HCT116 (cell line): ENCODE measurements around the gene FAM53B. TPM values are rescaled to one million over a fixed set of nuclear protein-coding genes. Genes with fewer than 3 reads are reported as not detected.

Source experiments
- ATAC-seq: fragments of 200-7000 bp; cut with Tn5 transposase; 2 replicates; pipeline ENCODE4 v1.9.1; 2020; ENCODE audit warnings: mild to moderate bottlenecking, moderate library complexity
- BruUV-seq: library from RNA; stranded (reverse); fragments of 400-500 nt; replicated peaks from 2 replicates; lab custom pipeline; 2021; lab: Mats Ljungman, UMichigan
- CTCF ChIA-PET: fragments of 300-600 bp; sonication (Branson Sonifier 250); formaldehyde crosslinking; loops from one replicate; lab custom pipeline; 2021; ENCODE audit warnings: antibody characterized with exemption; lab: Charles Lee
- POLR2A ChIA-PET: fragments of 300-600, 350-600 bp; sonication (Branson Sonifier 250); formaldehyde crosslinking; loops from one replicate; lab custom pipeline; 2021; ENCODE audit warnings: antibody characterized with exemption; lab: Charles Lee
- RAD21 ChIA-PET, 2 experiments: fragments of 300-600 bp; sonication (Branson Sonifier 250); formaldehyde crosslinking; loops; one replicate each; lab custom pipeline; 2023; ENCODE audit warnings: low total read pairs in 2 of 2; ENCODE audit not compliant: uncharacterized antibody in 2 of 2, unreplicated experiment in 2 of 2, low non-redundant PET in 1 of 2; lab: Charles Lee
- DNase-seq: peaks from one replicate; pipeline ENCODE4 v3.0.0-alpha.2; 2010; ENCODE audit warnings: low read depth, low spot score
- H2AFZ ChIP-seq: fragments of 200-600 bp; shearing (Covaris generic), sonication (generic); 2 replicates; pipeline ENCODE4 v1.6.1; 2017; ENCODE audit warnings: low read depth, mixed run types, mixed read lengths, antibody characterized with exemption, low read length; ENCODE audit not compliant: poor library complexity, severe bottlenecking
- H3K27ac ChIP-seq: 2 replicates; pipeline ENCODE4 v1.5.1; 2012; ENCODE audit warnings: low read depth, low read length
- H3K27me3 ChIP-seq: fragments of 200-600 bp; sonication (generic); 2 replicates; pipeline ENCODE4 v1.6.1; 2016; ENCODE audit warnings: mixed run types, low read length, mixed read lengths; ENCODE audit not compliant: insufficient read depth
- H3K36me3 ChIP-seq, 2 experiments: fragments of 200-500 bp in 1 of 2; fragments of 200-600 bp in 1 of 2; sonication (Bioruptor generic) in 1 of 2; sonication (generic) in 1 of 2; 2 replicates each; pipeline versions ENCODE4 v1.5.1 to v1.6.1; 2014 to 2016; ENCODE audit warnings: low read length in 2 of 2, inconsistent platforms in 1 of 2, mixed read lengths in 1 of 2, mixed run types in 1 of 2; ENCODE audit not compliant: insufficient read depth in 2 of 2, control insufficient read depth in 1 of 2
- H3K4me1 ChIP-seq, 2 experiments: fragments of 200-600 bp in 1 of 2; sonication (generic) in 1 of 2; 2 replicates each; pipeline versions ENCODE4 v1.5.1 to v1.6.1; 2012 to 2017; ENCODE audit warnings: low read length in 2 of 2, inconsistent platforms in 1 of 2, mild to moderate bottlenecking in 1 of 2, mixed read lengths in 1 of 2, mixed run types in 1 of 2, moderate library complexity in 1 of 2; ENCODE audit not compliant: insufficient read depth in 2 of 2, control insufficient read depth in 1 of 2
- H3K4me2 ChIP-seq: fragments of 200-600 bp; sonication (generic); 2 replicates; pipeline ENCODE4 v1.6.1; 2017; ENCODE audit warnings: mixed run types, low read length, mixed read lengths
- H3K4me3 ChIP-seq, 2 experiments: fragments of 200-600 bp in 1 of 2; sonication (generic) in 1 of 2; replicated peaks in 1 of 2; 2 replicates each; pipeline ENCODE4 v1.5.1; 2011 to 2016; ENCODE audit warnings: low read length in 2 of 2, control low read depth in 1 of 2, low read depth in 1 of 2, mild to moderate bottlenecking in 1 of 2, mixed read lengths in 1 of 2, mixed run types in 1 of 2
- H3K79me2 ChIP-seq: fragments of 200-600 bp; sonication (generic); 2 replicates; pipeline ENCODE4 v1.6.1; 2017; ENCODE audit warnings: mild to moderate bottlenecking, mixed run types, low read length, moderate library complexity, mixed read lengths; ENCODE audit not compliant: insufficient read depth
- H3K9ac ChIP-seq: fragments of 200-600 bp; sonication (generic); 2 replicates; pipeline ENCODE4 v1.6.1; 2016; ENCODE audit warnings: low read length, mixed read lengths
- H3K9me2 ChIP-seq: fragments of 200-600 bp; sonication (generic), shearing (Covaris generic); 2 replicates; pipeline ENCODE4 v1.6.1; 2017; ENCODE audit warnings: mixed run types, mild to moderate bottlenecking, moderate library complexity; ENCODE audit not compliant: insufficient read depth
- H3K9me3 ChIP-seq, 2 experiments: fragments of 200-500 bp in 1 of 2; fragments of 200-600 bp in 1 of 2; sonication (Bioruptor generic) in 1 of 2; sonication (generic) in 1 of 2; 2 replicates each; pipeline ENCODE4 v1.6.1; 2014 to 2017; ENCODE audit warnings: low read length in 2 of 2, mixed read lengths in 2 of 2, inconsistent platforms in 1 of 2, low read depth in 1 of 2, mild to moderate bottlenecking in 1 of 2, mixed run types in 1 of 2, moderate library complexity in 1 of 2; ENCODE audit not compliant: control insufficient read depth in 1 of 2, insufficient read depth in 1 of 2
- H4K20me1 ChIP-seq: fragments of 200-600 bp; sonication (generic), shearing (Covaris generic); 2 replicates; pipeline ENCODE4 v1.6.1; 2017; ENCODE audit warnings: mixed run types, mild to moderate bottlenecking, moderate library complexity; ENCODE audit not compliant: insufficient read depth
- ATF3 ChIP-seq: IDR thresholded peaks from 2 replicates; pipeline ENCODE4 v1.6.1; 2012
- CEBPB ChIP-seq: IDR thresholded peaks from 2 replicates; pipeline ENCODE4 v1.6.1; 2012; ENCODE audit warnings: low read depth
- CTCF ChIP-seq, 3 experiments: fragments of 200-600 bp in 1 of 3; sonication (generic) in 1 of 3; IDR thresholded peaks in 2 of 3; conservative IDR thresholded peaks in 1 of 3; 2 replicates each; pipeline ENCODE4 v1.5.1; 2012 to 2017; ENCODE audit warnings: low read depth in 2 of 3, low read length in 2 of 3, antibody characterized with exemption in 1 of 3, borderline replicate concordance in 1 of 3, control low read depth in 1 of 3, mild to moderate bottlenecking in 1 of 3, mixed read lengths in 1 of 3, mixed run types in 1 of 3, moderate library complexity in 1 of 3; ENCODE audit not compliant: insufficient read depth in 1 of 3
- EGR1 ChIP-seq: IDR thresholded peaks from 2 replicates; pipeline ENCODE4 v1.6.1; 2012; ENCODE audit warnings: low read depth
- EZH2 ChIP-seq: fragments of 200-600 bp; sonication (generic); IDR thresholded peaks from 2 replicates; pipeline ENCODE4 v1.6.1; 2017; ENCODE audit warnings: antibody characterized with exemption, mixed run types
- EZH2phosphoT487 ChIP-seq: fragments of 200-600 bp; IDR thresholded peaks from 2 replicates; pipeline ENCODE4 v1.6.1; 2018; ENCODE audit warnings: antibody characterized with exemption, borderline replicate concordance
- FOSL1 ChIP-seq: IDR thresholded peaks from 2 replicates; pipeline ENCODE4 v1.6.1; 2012; ENCODE audit warnings: low read depth
- JUND ChIP-seq: IDR thresholded peaks from 2 replicates; pipeline ENCODE4 v1.6.1; 2012
- POLR2AphosphoS5 ChIP-seq: IDR thresholded peaks from 2 replicates; pipeline ENCODE4 v1.6.1; 2011; ENCODE audit warnings: mild to moderate bottlenecking, low read depth, low read length, moderate library complexity
- RAD21 ChIP-seq: IDR thresholded peaks from 2 replicates; pipeline ENCODE4 v1.6.1; 2012; ENCODE audit warnings: low read depth, mild to moderate bottlenecking
- SP1 ChIP-seq: IDR thresholded peaks from 2 replicates; pipeline ENCODE4 v1.6.1; 2012; ENCODE audit warnings: low read depth
- SRF ChIP-seq: IDR thresholded peaks from 2 replicates; pipeline ENCODE4 v1.6.1; 2012; ENCODE audit warnings: low read depth
- ZBTB33 ChIP-seq: IDR thresholded peaks from 2 replicates; pipeline ENCODE4 v1.6.1; 2011; ENCODE audit warnings: mild to moderate bottlenecking, low read length, moderate library complexity; ENCODE audit not compliant: insufficient replicate concordance; ENCODE audit errors: extremely low read depth
- intact Hi-C: fragments of 100-400 bp; cut with micrococcal nuclease; formaldehyde crosslinking; loops from 2 replicates; pipeline ENCODE4 v1.10.0; 2022
- total RNA-seq: library from RNA; stranded (reverse); gene quantifications from one replicate; pipeline ENCODE4 v1.2.1, GENCODE V29; 2021; ENCODE audit not compliant: unreplicated experiment
- TF ChIP-seq, protein P1 (sequence below): IDR thresholded peaks from 2 replicates; pipeline ENCODE4 v1.6.1; 2012; ENCODE audit warnings: low read depth

Gene FAM53B
- total RNA-seq, 1 experiment from 2014 or later = 19.6 TPM

DNA sequence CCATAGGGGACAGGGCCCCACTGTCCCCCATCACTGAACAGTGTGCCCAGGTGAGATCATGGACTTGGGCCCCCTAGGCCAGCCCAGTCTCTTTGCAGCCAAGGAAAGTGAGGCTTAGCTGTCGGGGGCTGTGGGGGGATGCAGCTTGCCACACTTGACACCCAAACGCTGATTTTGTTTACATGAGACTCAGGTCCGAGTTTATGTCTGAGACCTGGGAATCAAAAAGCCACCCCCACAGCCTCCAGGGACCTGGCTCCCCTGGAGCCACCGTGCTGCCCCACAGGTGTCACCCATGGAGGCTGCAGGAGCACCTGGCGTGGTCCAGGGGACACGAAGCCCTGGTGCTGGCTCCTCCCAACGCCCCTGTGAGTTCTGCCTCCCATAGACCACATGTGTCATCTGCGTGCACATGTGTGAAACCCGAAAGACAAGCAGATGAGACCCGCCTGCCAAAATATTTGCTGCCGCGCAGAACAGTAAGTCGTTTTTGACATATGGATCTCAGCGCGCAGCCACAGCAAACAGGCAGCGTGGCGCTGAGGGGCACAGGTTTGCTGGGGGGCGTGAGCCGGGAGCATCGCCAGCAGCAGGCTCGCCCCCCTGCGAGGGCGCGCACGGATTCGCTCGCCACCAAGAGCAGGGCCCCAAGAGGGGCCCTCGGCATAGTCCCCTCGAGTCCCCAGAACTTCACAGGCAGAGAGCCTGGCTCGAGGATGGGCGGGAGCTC lies 170.3 kb downstream of the FAM53B start:
- ATAC-seq = no peak
- no peak for DNase-seq
- Histone ChIP-seq H3K9me2 (no peaks in the 10 kb centered on the region), H3K4me2 (no peak overlapping the region), H3K9ac (no peak overlapping the region), H3K27me3 (no peaks in the 10 kb centered on the region), H3K4me3 (no peak overlapping the region), H4K20me1 (no peaks in the 10 kb centered on the region), H3K79me2 (no peaks in the 10 kb centered on the region), H3K4me1 (no peaks in the 10 kb centered on the region), H3K36me3 (no peaks in the 10 kb centered on the region), H2AFZ (no peak overlapping the region), H3K27ac (no peak overlapping the region), H3K9me3 (no peaks in the 10 kb centered on the region)
- ChIA-PET RAD21 (no interaction called here), CTCF (interaction anchor here (1.2 kb wide), 1 partner anchor 11 kb away, joined by 3 read pairs; no protein-coding TSS in a partner anchor), POLR2A (no interaction called here)
- TF ChIP-seq EZH2phosphoT487 (no peak), RAD21 (no peak), EGR1 (no peak), CTCF (IDR thresholded peaks at IDR 0.05 in 2 of 3, conservative IDR thresholded peaks at IDR 0.05 in 1 of 3; ENCODE audit: borderline replicate concordance in 1 of 3, insufficient read depth in 1 of 3, low read depth in 2 of 3, low read length in 2 of 3) (no peak), POLR2AphosphoS5 (no peak), SRF (no peak), ATF3 (no peak), EZH2 (no peak), ZBTB33 (no peak), CEBPB (no peak), FOSL1 (no peak), SP1 (no peak), JUND (no peak)
- TF ChIP-seq, protein P1, sequence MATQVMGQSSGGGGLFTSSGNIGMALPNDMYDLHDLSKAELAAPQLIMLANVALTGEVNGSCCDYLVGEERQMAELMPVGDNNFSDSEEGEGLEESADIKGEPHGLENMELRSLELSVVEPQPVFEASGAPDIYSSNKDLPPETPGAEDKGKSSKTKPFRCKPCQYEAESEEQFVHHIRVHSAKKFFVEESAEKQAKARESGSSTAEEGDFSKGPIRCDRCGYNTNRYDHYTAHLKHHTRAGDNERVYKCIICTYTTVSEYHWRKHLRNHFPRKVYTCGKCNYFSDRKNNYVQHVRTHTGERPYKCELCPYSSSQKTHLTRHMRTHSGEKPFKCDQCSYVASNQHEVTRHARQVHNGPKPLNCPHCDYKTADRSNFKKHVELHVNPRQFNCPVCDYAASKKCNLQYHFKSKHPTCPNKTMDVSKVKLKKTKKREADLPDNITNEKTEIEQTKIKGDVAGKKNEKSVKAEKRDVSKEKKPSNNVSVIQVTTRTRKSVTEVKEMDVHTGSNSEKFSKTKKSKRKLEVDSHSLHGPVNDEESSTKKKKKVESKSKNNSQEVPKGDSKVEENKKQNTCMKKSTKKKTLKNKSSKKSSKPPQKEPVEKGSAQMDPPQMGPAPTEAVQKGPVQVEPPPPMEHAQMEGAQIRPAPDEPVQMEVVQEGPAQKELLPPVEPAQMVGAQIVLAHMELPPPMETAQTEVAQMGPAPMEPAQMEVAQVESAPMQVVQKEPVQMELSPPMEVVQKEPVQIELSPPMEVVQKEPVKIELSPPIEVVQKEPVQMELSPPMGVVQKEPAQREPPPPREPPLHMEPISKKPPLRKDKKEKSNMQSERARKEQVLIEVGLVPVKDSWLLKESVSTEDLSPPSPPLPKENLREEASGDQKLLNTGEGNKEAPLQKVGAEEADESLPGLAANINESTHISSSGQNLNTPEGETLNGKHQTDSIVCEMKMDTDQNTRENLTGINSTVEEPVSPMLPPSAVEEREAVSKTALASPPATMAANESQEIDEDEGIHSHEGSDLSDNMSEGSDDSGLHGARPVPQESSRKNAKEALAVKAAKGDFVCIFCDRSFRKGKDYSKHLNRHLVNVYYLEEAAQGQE = no peak
- BruUV-seq = no TSS peak
- intact Hi-C loops = no loop called here
